C4-2B (cell line): ENCODE data around the gene KASH5.

ENCODE experiments used
- CTCF ChIP-seq: fragments of 450-650 bp; conservative IDR thresholded peaks from 2 replicates; pipeline ENCODE4 v1.5.1; 2017; ENCODE audit warnings: mild to moderate bottlenecking
- ZFX ChIP-seq: fragments of 450-650 bp; IDR thresholded peaks from 2 replicates; pipeline ENCODE4 v1.6.1; 2017

- TF ChIP-seq CTCF (no peak), ZFX (no peak)
These were observed 73.6 kb downstream of the KASH5 start for GRCh38 chr19:49461656-49462055.
